NCI-H345 (cell line): Measurements from ENCODE around the gene TNRC18.
"Not testable (repeated sequence)": the region's sequence is repeated elsewhere in the genome, so short reads cannot be mapped to it uniquely, and the experiment has no call there.

Experiments used
- DNase-seq: peaks from one replicate; lab custom pipeline; 2025; lab: John Stamatoyannopoulos, UW

The TNRC18 gene

GRCh38 chr7:5349437-5350173, 74.0 kb downstream of the TNRC18 start:
- no peak for DNase-seq

- no peak for DNase-seq
Observed at GRCh38 chr7:5349005-5349380, 74.6 kb downstream of the TNRC18 start.

GRCh38 chr7:5348134-5349004, 75.3 kb downstream of the TNRC18 start:
- DNase-seq: no peak

GRCh38 chr7:5345671-5346070, 78.0 kb downstream of the TNRC18 start:
- no peak for DNase-seq

- DNase-seq: no peak
Observed at GRCh38 chr7:5345171-5345570, 78.5 kb downstream of the TNRC18 start.

- DNase-seq: no peak
Observed at GRCh38 chr7:5344342-5344741, 79.3 kb downstream of the TNRC18 start.

GRCh38 chr7:5343884-5344283, 79.8 kb downstream of the TNRC18 start:
- DNase-seq: no peak

- DNase-seq: no peak
Observed at GRCh38 chr7:5342631-5343030, 81.0 kb downstream of the TNRC18 start.

GRCh38 chr7:5339955-5340354, 83.7 kb downstream of the TNRC18 start:
- no peak for DNase-seq

GRCh38 chr7:5337047-5337446, 86.6 kb downstream of the TNRC18 start:
- no peak for DNase-seq

- no peak for DNase-seq
Observed at GRCh38 chr7:5334671-5335070, 89.0 kb downstream of the TNRC18 start.

GRCh38 chr7:5333121-5334045, 90.3 kb downstream of the TNRC18 start:
- no peak for DNase-seq

- DNase-seq: no peak
Observed at GRCh38 chr7:5332579-5332978, 91.1 kb downstream of the TNRC18 start.

GRCh38 chr7:5330288-5330687, 93.3 kb downstream of the TNRC18 start:
- DNase-seq: no peak

GRCh38 chr7:5324961-5325360, 98.7 kb downstream of the TNRC18 start:
- no peak for DNase-seq

- DNase-seq: not testable (repeated sequence)
Observed at GRCh38 chr7:5323800-5324781, 99.5 kb downstream of the TNRC18 start.

GRCh38 chr7:5322621-5323410, 100.8 kb downstream of the TNRC18 start:
- no peak for DNase-seq

GRCh38 chr7:5320802-5321396, 102.7 kb downstream of the TNRC18 start:
- DNase-seq: no peak

GRCh38 chr7:5320391-5320790, 103.2 kb downstream of the TNRC18 start:
- no peak for DNase-seq

GRCh38 chr7:5318613-5319012, 105.0 kb downstream of the TNRC18 start:
- DNase-seq: not testable (repeated sequence)
